K562 (cell line): ENCODE data around the gene ACSF3. TPM values are rescaled to one million over a fixed set of nuclear protein-coding genes. Genes with fewer than 3 reads are reported as not detected.

Experiments used
- ATAC-seq: fragments of 200-7000 bp; cut with Tn5 transposase; 3 replicates; pipeline ENCODE4 v1.9.1; 2020; ENCODE audit warnings: moderate library complexity
- BruUV-seq: library from RNA; stranded (reverse); fragments of 400-500 nt; replicated peaks from 2 replicates; lab custom pipeline; 2021; lab: Mats Ljungman, UMichigan
- CTCF ChIA-PET: fragments of 300-600 bp; formaldehyde crosslinking; extraction: SDS; loops from one replicate; lab custom pipeline; 2021; ENCODE audit warnings: low intra/inter-chr PET ratio; lab: Yijun Ruan, JAX
- POLR2A ChIA-PET: fragments of 300-600, 350-650 bp; sonication (Branson Sonifier 250); formaldehyde crosslinking; extraction: SDS; loops from one replicate; lab custom pipeline; 2021; ENCODE audit warnings: antibody characterized with exemption, inconsistent platforms; lab: Yijun Ruan, JAX
- DNase-seq, 4 experiments: peaks; one replicate each; pipeline versions ENCODE4 v3.0.0 to v3.0.0-alpha.2; 2011 to 2018; ENCODE audit warnings: low spot score in 3 of 4, mixed read lengths in 3 of 4; ENCODE audit errors: extremely low read depth in 1 of 4
- FAIRE-seq: peaks from 2 replicates; lab custom pipeline; 2011; peaks lifted over from hg19 to GRCh38; lab: Jason Lieb, UNC
- H2AFZ ChIP-seq: 2 replicates; pipeline ENCODE4 v1.6.0; 2011; ENCODE audit warnings: low read depth, low read length, control low read depth, inconsistent platforms
- H3K27ac ChIP-seq: fragments of 200-600 bp; 3 replicates; pipeline ENCODE4 v1.8.0; 2011; ENCODE audit warnings: low read depth, mild to moderate bottlenecking, control low read depth, inconsistent platforms, low read length, moderate library complexity, mixed read lengths; ENCODE audit errors: extremely low read depth
- H3K27me3 ChIP-seq, 2 experiments: fragments of 300-600 bp in 1 of 2; 2 replicates in 1 of 2; 3 replicates in 1 of 2; pipeline versions ENCODE4 v1.6.0 to v1.8.0; 2011; ENCODE audit warnings: inconsistent platforms in 2 of 2, low read length in 2 of 2, mild to moderate bottlenecking in 1 of 2, mixed read lengths in 1 of 2, moderate library complexity in 1 of 2; ENCODE audit not compliant: control insufficient read depth in 2 of 2, insufficient read depth in 2 of 2
- H3K36me3 ChIP-seq: fragments of 300-600 bp; 3 replicates; pipeline ENCODE4 v1.8.0; 2011; ENCODE audit warnings: mild to moderate bottlenecking, low read length, inconsistent platforms; ENCODE audit not compliant: control insufficient read depth, insufficient read depth
- H3K4me1 ChIP-seq, 2 experiments: fragments of 200-600 bp in 1 of 2; replicated peaks in 1 of 2; 2 replicates in 1 of 2; 3 replicates in 1 of 2; pipeline versions ENCODE4 v1.5.1 to v1.8.0; 2011; ENCODE audit warnings: inconsistent platforms in 2 of 2, low read length in 2 of 2, mild to moderate bottlenecking in 1 of 2, mixed read lengths in 1 of 2, moderate library complexity in 1 of 2; ENCODE audit not compliant: control insufficient read depth in 2 of 2, insufficient read depth in 2 of 2
- H3K4me2 ChIP-seq: 2 replicates; pipeline ENCODE4 v1.6.1; 2011; ENCODE audit warnings: low read length, control low read depth, inconsistent platforms, mixed read lengths; ENCODE audit not compliant: insufficient read depth
- H3K4me3 ChIP-seq: fragments of 200-600 bp; sonication (generic), shearing (Covaris generic); 2 replicates; pipeline ENCODE4 v1.5.1; 2016; ENCODE audit warnings: control low read depth, inconsistent platforms
- H3K79me2 ChIP-seq: fragments of 200-600 bp; 3 replicates; pipeline ENCODE4 v1.8.0; 2011; ENCODE audit warnings: low read length, inconsistent platforms; ENCODE audit not compliant: control insufficient read depth, insufficient read depth
- H3K9ac ChIP-seq, 2 experiments: 2 replicates each; pipeline versions ENCODE4 v1.6.0 to v1.6.1; 2011; ENCODE audit warnings: low read depth in 2 of 2, low read length in 2 of 2, control low read depth in 1 of 2, inconsistent platforms in 1 of 2, mild to moderate bottlenecking in 1 of 2, mixed read lengths in 1 of 2; ENCODE audit not compliant: insufficient read depth in 1 of 2
- H3K9me1 ChIP-seq: one replicate; pipeline ENCODE4 v1.6.0; 2011; ENCODE audit warnings: inconsistent platforms, mild to moderate bottlenecking, low read length, moderate library complexity; ENCODE audit not compliant: control insufficient read depth, insufficient read depth
- H3K9me3 ChIP-seq: replicated peaks from 2 replicates; pipeline ENCODE4 v1.5.1; 2011; ENCODE audit warnings: low read depth, low read length, inconsistent platforms; ENCODE audit not compliant: control insufficient read depth, insufficient read depth
- H4K20me1 ChIP-seq: replicated peaks from 2 replicates; pipeline ENCODE4 v1.6.1; 2011; ENCODE audit warnings: low read length, inconsistent platforms, mixed read lengths; ENCODE audit not compliant: control insufficient read depth, insufficient read depth
- RBM39 ChIP-seq: fragments of 200-400 bp; formaldehyde crosslinking; optimal IDR thresholded peaks from 2 replicates; pipeline ENCODE3; 2018; ENCODE audit warnings: low read depth, low read length
- ZNF407 ChIP-seq: fragments of 450-650 bp; IDR thresholded peaks from 2 replicates; pipeline ENCODE4 v1.6.1; 2016; ENCODE audit warnings: low read depth
- WGBS: fragments of 100-300 bp; shearing (Covaris generic); methylation state at CpG from one replicate; pipeline ENCODE4 v1.1.6; 2016; ENCODE audit warnings: low coverage, mixed read lengths; ENCODE audit not compliant: insufficient coverage; ENCODE audit errors: missing lambda C conversion rate; 5-methylcytosine and 5-hydroxymethylcytosine counted together
- in situ Hi-C: fragments of 300-500 bp; cut with MboI; formaldehyde crosslinking; loops from 4 replicates; pipeline ENCODE4 v1.15.0; 2018; ENCODE audit warnings: inconsistent platforms, mixed read lengths
- intact Hi-C: fragments of 100-400 bp; cut with micrococcal nuclease; formaldehyde crosslinking; loops from 2 replicates; pipeline ENCODE4 v1.14.2; 2022
- polyA plus RNA-seq, 8 experiments: library from polyadenylated mRNA; depleted of rRNA in 4 of 8; stranded (reverse) in 5 of 8; unstranded in 3 of 8; fragments of >200 nt; fragmentation: Nextera tagmentation in 2 of 8; fragmentation: Illumina TruSeq in 1 of 8; extraction: Ambion mirVana in 2 of 8; extraction: Trizol in 1 of 8; gene quantifications; 2 replicates each; pipeline versions ENCODE4 v1.2.1 to v1.2.3, GENCODE V29; 2011 to 2014; ENCODE audit warnings: inconsistent platforms in 1 of 8, missing spikeins in 1 of 8
- total RNA-seq, 7 experiments: library from RNA; depleted of rRNA in 6 of 7; stranded (reverse); fragments of >200 nt in 6 of 7; fragmentation: Illumina TruSeq in 2 of 7; extraction: Trizol in 2 of 7; gene quantifications; 2 replicates each; pipeline versions ENCODE4 v1.2.1 to v1.2.3, GENCODE V29; 2011 to 2021; ENCODE audit warnings: low replicate concordance in 1 of 7

Gene ACSF3
- total and polyA plus RNA-seq, 9 of the 15 experiments (the other 6 are each of a cell fraction or from before 2014, with no cell fraction given) = 0.77 to 32.8 (median 14.7) TPM

GRCh38 chr16:89062389-89063345 lies 31.0 kb upstream of the ACSF3 start:
- no peak for ATAC-seq
- no peaks in the 10 kb centered on the region for H3K79me2 ChIP-seq
- no peak overlapping the region for H3K4me3 ChIP-seq
- ChIA-PET CTCF (no interaction called here), POLR2A (no interaction called here)
- peaks cover 8 to 35% of the 10 kb centered on the region in 2 experiments; a peak in 3 of 5 replicates for H3K27me3 ChIP-seq
- no peak overlapping the region for H3K9ac ChIP-seq
- no peaks in the 10 kb centered on the region for H3K9me3 ChIP-seq
- no peak overlapping the region for H2AFZ ChIP-seq
- WGBS = 56% methylated on average over 13 of the region's 30 CpGs
- H3K36me3 ChIP-seq = no peaks in the 10 kb centered on the region
- no peak for FAIRE-seq
- H3K27ac ChIP-seq = no peak overlapping the region
- H3K4me1 ChIP-seq = peaks cover 0 to 71% of the 10 kb centered on the region in 2 experiments; a peak in 2 of 5 replicates
- no TSS peak for BruUV-seq
- H3K9me1 ChIP-seq = no peaks in the 10 kb centered on the region
- no peak for TF ChIP-seq RBM39
- no peak for TF ChIP-seq ZNF407
- TF ChIP-seq, all 486 proteins: peak for 0
- in situ Hi-C loops (no loop called here), intact Hi-C loops (no loop called here)
- Histone ChIP-seq H3K4me2 (no peak overlapping the region), H4K20me1 (no peaks in the 10 kb centered on the region)
- DNase-seq = no peak
